NCI-H2227 treated with DMSO at 0.1 percent for 48 hours (cell line): ENCODE data around the gene AFAP1.

Experiments used
- DNase-seq: peaks from one replicate; lab custom pipeline; 2025; lab: John Stamatoyannopoulos, UW

Gene AFAP1

DNA sequence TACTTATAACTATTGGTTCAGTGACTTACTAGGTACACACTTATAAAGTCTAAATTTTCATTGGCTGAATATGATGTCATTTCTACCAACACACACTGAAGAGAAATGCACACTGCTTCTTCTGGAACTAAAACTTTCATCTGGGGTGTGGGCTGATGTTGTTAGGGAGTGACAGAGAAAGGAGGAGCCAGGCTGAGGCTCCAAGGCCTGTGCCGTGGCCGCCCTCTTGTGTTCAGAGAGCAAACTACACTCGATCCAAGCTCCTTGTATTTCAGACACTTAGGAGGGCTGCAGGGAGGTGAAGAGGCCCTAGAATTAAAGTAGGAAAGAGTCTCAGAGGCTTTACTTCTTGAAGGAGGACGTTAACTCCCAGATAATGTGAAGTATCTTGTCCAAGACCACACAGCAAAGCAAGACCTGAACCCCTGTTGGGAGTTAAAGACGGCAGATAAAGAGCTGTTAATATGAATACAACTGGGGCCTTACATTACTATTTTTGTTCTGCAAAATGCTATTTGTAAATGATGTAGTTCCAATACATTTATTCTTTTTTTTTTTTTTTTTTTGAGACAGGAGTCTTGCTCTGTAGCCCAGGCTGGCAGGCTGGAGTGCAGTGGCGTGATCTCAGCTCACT, 137.5 kb downstream of the AFAP1 start:
- DNase-seq: peak; percentile 49

- no peak for DNase-seq
These were observed 138.0 kb downstream of the AFAP1 start for GRCh38 chr4:7801641-7802040.

- no peak for DNase-seq
These were observed 138.7 kb downstream of the AFAP1 start for GRCh38 chr4:7801001-7801400.

- no peak for DNase-seq
These were observed 139.3 kb downstream of the AFAP1 start for GRCh38 chr4:7800410-7800809.

DNA sequence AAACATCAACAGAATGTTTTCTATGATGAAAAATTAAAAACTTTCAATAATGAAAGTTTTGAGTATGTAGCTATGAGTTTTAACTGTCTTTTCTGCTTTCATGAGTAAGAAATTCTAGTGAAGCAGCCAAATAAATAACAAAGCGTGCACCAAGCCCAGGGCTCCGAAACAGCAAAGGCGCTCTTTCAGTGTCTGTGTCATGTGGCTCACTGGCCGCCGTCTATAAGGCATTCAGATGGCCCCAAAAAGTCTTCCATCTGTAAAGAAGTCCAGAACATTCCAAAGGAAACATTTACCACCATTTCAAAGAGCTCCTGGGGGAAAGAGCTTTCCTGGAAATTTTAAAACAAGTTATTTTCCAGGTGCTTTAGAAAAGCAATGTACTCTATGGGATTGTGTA, 139.9 kb downstream of the AFAP1 start:
- DNase-seq: no peak

GRCh38 chr4:7799306-7799705, 140.4 kb downstream of the AFAP1 start:
- DNase-seq: no peak

DNA sequence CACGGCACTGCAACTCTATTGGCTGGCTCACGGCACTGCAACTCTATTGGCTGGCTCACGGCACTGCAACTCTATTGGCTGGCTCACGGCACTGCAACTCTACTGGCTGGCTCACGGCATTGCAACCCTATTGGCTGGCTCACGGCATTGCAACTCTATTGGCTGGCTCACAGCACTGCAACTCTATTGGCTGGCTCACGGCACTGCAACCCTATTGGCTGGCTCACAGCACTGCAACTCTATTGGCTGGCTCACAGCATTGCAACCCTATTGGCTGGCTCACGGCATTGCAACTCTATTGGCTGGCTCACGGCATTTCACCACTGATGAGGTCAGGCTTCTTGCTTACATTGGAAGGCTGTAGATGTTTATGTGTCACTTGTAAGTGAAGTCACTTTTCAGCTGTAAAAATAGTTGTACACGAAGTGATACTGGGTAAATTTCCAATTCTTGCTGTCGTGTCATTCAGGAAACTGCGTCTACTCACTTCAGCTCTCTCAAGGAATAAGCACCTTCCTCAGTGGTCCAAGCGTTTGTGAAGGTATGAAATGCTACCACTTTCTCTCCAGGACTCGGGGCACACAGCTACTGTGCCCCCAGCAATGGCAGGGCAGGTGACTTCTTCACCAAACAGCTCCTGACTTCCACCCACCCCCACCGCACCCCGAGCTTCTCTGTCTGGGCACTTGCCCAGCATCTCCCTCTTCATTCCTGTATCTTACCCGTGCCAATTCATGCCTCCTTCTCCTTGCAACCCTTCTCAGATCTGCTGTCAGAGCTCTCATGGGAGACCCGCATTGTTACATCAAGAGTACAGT, 141.3 kb downstream of the AFAP1 start:
- DNase-seq: no peak

GRCh38 chr4:7797330-7797729, 142.3 kb downstream of the AFAP1 start:
- no peak for DNase-seq

GRCh38 chr4:7795983-7796382, 143.7 kb downstream of the AFAP1 start:
- DNase-seq: no peak

GRCh38 chr4:7793186-7793585, 146.5 kb downstream of the AFAP1 start:
- no peak for DNase-seq

DNA sequence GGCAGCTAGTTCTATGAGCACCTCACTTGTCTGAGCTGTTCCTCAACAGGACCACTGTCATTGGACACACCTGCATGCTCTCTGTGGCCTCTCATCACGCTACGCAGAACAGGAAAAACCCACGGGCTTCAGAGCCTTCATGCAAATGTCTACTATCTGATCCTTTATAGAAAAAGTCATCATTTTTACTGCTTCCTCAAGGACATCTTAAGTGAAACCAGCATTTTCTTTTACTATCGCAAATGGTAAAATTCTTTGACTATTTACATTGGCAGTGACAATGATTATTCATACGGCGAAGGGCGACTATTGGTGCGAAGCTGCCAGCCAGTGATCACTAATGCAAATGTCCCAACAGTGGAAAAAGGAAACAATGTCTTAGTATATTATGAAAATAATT, 147.0 kb downstream of the AFAP1 start:
- DNase-seq: no peak

DNA sequence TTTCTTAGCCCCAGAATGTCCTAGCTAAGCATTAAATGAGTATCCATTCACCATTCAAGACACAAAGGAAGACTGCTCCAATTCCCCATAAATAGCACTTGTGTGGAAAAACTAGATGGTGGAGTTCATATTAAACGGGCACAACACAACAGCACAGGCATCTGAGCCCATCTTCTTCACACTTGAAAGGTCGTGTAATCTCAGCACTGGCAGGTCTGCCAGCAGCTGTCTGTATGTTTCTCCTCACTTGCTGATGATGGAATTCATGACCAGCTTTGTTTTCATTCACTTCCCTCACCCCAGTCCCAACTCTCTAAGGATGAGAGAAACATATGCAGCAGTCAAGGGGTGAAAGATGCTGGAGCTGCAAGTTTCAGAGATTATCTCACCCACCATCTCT, 148.7 kb downstream of the AFAP1 start:
- no peak for DNase-seq

GRCh38 chr4:7790023-7790422, 149.6 kb downstream of the AFAP1 start:
- DNase-seq: no peak

DNA sequence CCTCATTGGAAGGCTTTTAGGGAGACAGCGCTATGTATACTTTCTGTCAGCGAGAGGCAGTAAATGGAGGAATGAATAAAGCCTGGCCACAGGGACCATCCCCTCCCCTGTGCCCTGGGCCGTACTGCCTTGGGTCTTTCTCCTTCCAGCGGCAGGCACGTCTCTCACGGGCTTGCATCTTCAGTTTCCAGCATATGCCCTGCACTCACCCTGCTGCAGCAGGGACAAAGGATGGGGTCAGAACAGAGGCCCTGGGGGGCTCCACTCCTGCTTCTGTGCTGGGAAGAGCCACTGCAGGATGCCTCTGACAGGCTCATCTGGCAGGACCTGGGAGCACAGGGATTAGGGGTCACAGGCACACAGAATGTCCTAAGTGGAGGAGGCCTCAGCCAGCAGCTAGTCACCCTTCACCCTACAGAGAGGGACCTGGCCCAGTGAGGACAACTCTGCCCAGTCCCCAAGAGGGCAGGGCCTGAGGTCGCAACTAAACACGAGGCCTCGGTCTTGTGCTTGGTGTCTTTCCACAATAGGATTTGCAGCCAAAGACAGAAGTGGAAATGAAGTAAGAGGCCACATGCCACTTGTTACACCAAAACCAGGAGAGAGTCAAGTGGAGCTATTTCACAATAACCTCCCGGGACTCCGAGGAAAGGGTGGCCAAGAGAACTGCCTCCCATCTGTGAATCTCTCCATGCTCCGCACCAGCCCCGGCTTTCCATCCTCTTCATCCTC, 150.8 kb downstream of the AFAP1 start:
- no peak for DNase-seq

- DNase-seq: no peak
These were observed 151.5 kb downstream of the AFAP1 start for GRCh38 chr4:7788193-7788592.

DNA sequence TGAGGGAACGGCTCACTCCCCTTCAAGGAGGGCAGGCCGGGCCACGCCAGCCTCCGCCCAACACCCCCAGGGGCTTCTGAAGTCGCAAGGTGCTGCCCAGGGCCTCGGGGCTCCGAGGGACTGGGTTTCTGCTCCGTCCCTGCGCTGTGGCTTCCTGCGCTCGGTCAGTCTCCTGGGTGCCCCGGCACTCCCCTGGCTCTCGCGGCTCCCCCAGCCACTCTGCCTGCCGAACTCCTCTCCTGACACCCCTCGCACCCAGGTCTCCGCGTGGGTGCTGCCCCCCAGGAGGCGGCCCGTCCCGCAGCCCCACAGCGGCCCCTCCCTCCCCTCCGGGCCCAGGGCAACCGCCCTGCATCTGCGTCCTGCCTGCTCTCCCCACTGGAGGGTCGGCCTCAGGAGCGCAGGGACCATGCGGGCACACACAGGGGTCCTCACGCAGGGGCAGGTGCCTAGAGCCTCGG, 151.9 kb downstream of the AFAP1 start:
- no peak for DNase-seq

DNA sequence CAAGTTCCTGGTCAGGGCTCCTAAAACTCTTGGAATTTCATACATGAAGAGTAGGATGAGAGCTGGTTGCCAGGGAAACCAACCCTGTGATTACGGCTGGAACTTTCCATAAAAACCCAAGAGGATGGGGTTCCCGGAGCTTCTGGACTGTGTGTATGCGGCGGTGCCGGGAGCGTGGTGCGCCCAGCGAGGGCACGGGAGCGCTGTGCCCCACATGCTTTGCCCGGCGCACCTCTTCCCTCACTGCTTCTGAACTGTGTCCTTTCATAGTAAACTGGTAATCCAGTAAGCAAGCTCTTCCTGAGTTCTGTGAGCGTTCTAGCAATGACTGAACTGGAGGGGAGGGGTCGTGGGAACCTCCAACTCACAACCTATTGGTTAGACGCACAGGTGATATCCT, 152.6 kb downstream of the AFAP1 start:
- DNase-seq: no peak

- DNase-seq: no peak
These were observed 153.1 kb downstream of the AFAP1 start for GRCh38 chr4:7786517-7786916.

- DNase-seq: no peak
These were observed 153.6 kb downstream of the AFAP1 start for GRCh38 chr4:7786040-7786439.

GRCh38 chr4:7785017-7785416, 154.6 kb downstream of the AFAP1 start:
- no peak for DNase-seq

- no peak for DNase-seq
These were observed 155.4 kb downstream of the AFAP1 start for GRCh38 chr4:7784131-7784870.

- DNase-seq: no peak
These were observed 156.1 kb downstream of the AFAP1 start for GRCh38 chr4:7783541-7783940.
